NCI-H345 treated with DMSO at 0.1 percent for 48 hours (cell line): ENCODE results near the gene EXOSC7.
"Not testable (repeated sequence)": the region's sequence is repeated elsewhere in the genome, so short reads cannot be mapped to it uniquely, and the experiment has no call there.

Source experiments
- DNase-seq: peaks from one replicate; lab custom pipeline; 2025; ENCODE audit not compliant: unreplicated experiment; lab: John Stamatoyannopoulos, UW

Gene EXOSC7

GRCh38 chr3:44976002-44976815 is at the start of gene EXOSC7, which contains the start of gene ZDHHC3:
EXOSC7 (plus strand) TSS chr3:44976244; CDS start chr3:44976278, 34 bp downstream.
ZDHHC3 (minus strand) TSS chr3:44976174; CDS start chr3:44959436, 16,738 bp downstream.
- DNase-seq, result peak; percentile 58

DNA sequence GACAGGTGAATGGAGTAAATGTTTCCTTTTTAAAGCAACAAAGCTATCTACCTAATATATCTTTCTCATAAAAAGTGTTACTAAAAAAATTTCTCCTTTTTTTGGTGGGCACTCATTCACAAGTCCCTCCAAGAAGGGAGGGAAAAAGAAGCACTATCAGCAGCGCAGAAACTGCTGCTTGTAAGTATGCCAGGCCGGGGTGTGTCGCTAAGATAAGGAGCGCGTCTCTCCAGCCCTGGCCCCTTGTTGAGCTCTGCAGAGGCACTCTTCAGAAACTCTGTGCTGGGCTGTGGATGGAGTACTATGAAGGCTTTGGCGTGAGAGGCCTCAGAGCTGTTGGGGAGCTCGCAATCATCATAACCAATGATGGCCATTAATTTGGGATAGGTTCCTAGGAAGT is 49.1 kb upstream of the EXOSC7 start:
- no peak for DNase-seq

DNA sequence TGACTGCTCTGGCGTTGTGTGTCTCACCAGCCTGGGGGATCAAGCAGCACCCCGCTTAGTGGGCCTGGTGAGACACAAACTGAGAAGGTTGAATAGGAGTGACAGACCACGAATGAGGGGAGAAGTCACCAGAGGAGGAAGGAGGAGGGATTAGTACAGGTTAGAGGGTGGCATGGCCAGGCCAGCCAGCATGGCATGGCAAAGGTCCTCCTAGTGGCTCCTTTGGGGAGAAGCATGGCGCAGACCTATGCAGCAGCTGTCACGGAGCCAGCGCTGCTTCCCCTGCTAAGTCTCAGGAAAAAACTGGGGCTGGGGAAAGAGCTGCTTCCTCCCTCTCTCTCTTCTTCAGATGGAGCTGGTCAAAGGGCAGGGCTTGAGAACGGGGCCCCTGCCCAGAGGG is 48.7 kb upstream of the EXOSC7 start:
- no peak for DNase-seq

GRCh38 chr3:44929782-44930181 is 46.3 kb upstream of the EXOSC7 start:
- no peak for DNase-seq

DNA sequence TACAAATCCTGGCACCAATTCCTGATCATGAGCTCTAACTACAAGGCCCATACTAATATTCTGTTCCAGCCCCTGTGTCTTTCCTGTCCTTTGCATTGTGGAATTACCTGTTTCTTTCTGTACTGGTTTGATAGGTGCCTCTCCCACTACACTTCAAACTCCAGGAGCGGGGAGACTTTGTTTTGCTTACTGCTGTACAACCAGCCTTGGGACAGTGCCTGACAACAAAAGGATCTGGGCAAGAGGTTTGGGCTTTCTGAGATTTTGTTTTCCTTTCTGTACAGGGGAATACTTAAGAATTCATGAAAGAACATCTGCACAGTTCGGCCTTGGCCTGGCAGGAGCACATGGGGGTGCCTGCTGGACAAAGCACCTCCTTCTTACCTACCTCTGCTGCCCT is 45.1 kb upstream of the EXOSC7 start:
- DNase-seq, result no peak

DNA sequence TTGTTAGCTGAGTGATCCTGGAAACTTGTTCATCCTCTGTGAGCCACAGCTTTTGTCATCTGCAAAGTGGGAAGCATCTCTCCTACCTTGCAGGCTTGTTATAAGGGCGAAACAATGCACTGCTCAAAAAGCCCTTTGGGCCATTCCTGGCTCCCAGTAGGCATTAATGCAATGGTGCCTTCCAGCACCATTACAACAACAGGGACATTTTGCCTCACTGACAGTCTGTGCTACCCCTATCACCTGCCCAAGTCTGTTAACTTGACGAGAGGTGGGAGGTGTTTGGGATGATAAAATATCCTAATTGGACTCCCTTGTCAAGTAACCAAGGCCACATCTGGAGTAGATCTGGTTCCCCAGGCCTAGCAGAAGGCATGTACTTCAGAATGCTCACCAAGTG is 44.3 kb upstream of the EXOSC7 start:
- DNase-seq, result no peak

DNA sequence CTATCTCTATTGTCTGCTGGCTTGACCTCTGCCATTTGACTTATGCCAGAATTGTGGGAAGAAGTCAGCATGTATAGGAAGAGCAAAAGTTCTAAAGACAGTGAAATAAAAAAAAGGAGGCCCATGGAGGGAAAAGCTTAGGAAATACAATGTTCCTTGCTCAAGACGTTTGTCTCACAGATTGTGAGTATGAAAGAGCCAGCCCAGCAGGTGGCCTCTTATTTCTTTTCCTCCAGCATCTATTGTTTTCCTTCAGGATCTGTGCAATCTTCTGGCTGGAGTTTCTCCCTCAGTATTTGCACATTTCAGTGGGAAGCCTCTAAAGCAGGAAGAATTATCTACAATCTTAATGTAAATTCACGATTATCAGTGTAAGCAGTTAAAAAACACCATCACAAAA is 43.8 kb upstream of the EXOSC7 start:
- DNase-seq, result no peak

- no peak for DNase-seq
Observed at GRCh38 chr3:44932986-44933944, 42.8 kb upstream of the EXOSC7 start.

DNA sequence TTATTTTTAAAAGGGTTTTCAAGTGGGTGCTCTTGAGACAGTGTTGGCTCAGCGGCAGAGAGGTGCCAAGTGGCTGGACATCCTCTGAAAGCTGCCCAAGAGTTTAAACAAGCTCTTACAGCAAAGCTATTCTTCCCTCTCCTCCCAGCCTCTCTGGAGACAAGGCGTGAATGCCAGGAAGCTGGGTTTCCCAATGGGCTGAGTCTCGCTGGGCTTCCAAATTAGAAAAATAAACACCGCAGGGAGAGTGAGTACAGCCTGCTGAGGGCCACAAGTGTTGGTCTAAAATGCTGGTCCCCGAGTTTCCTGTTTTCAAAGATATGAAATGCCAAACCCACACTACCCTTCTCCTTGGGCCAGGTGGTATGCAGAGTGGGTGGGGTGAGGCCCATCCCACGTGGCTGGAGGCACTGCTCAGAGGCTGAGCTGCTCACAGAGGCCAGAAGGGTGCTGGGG is 36.4 kb upstream of the EXOSC7 start:
- no peak for DNase-seq

- no peak for DNase-seq
Observed at GRCh38 chr3:44942202-44942921, 33.7 kb upstream of the EXOSC7 start.

- DNase-seq, result no peak
Observed at GRCh38 chr3:44948239-44948638, 27.8 kb upstream of the EXOSC7 start.

DNA sequence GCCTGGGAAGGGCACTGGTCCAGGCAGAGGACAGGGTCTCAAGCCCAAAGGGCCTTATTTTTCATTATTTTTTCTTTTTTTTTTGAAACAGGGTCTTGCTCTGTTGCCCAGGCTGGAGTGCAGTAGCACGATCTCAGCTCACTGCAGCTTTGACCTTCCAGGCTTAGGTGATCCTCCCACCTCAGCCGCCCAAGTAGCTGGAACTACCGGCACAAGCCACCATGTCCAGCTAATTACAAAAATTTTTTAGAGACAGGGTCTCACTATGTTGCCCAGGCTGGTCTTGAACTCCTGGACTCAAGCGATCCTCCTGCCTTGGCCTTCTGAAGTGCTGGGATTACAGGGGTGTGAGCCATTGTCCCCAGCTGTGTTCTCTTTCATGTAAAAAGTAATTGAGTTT is 26.3 kb upstream of the EXOSC7 start:
- not testable (repeated sequence) for DNase-seq

DNA sequence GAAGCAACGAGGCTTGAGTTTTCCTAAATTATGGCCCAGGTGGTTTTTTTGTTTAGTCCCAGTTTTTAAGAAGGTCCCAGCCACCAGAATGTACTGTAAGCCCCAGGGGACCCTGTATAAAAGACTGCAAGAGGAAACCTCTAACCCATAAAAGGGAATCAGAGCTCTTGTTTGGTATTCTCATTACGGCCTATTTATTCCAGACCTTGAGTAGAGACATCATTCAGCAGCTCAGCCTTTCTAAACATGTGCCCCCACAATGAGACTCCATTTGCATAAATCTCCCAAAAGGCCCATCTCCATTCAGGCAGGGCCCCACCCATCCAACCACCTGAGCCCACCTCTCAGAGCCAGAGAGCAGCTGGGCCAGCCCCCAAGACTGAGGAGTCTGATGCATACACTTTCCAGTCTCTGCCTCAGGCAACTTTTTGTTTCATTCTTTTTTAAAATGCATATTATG is 25.7 kb upstream of the EXOSC7 start:
- no peak for DNase-seq

GRCh38 chr3:44952689-44953088 is 23.4 kb upstream of the EXOSC7 start:
- no peak for DNase-seq

GRCh38 chr3:44954304-44954703 is 21.7 kb upstream of the EXOSC7 start:
- DNase-seq, result no peak

- DNase-seq, result no peak
Observed at GRCh38 chr3:44954962-44955361, 21.1 kb upstream of the EXOSC7 start.

GRCh38 chr3:44955917-44956316 is 20.1 kb upstream of the EXOSC7 start:
- DNase-seq, result no peak

- no peak for DNase-seq
Observed at GRCh38 chr3:44957986-44958385, 18.1 kb upstream of the EXOSC7 start.

DNA sequence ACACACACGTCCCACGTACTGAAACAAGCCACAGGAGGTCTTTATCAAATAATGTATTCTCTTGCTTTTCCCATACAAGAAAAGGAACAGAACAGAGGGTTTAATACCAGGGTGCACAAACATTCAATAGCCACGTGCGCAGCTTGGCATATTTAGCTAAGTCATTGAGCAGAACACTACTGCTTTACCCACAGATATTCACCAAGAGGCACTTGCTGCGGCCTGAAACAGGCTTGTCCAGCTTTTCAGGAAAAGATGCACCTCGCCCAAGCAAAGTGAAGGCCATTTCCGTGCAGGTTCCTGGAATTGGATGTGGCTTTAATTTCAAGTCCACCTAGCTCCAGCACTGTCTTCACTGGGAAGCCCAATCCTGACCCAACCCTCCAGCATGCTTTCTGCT is 17.7 kb upstream of the EXOSC7 start:
- DNase-seq, result no peak

GRCh38 chr3:44960387-44961026 is 15.5 kb upstream of the EXOSC7 start:
- no peak for DNase-seq
